H9 (cell line): ENCODE results near the gene C2orf49. TPM values are rescaled to one million over a fixed set of nuclear protein-coding genes. Genes with fewer than 3 reads are reported as not detected.

Experiments
- DNase-seq: peaks from one replicate; pipeline ENCODE4 v3.0.0-alpha.2; 2017
- H2AFZ ChIP-seq: one replicate; pipeline ENCODE4 v1.6.1; 2013; ENCODE audit warnings: mild to moderate bottlenecking, low read length, control low read depth, moderate library complexity
- H2AK5ac ChIP-seq: 2 replicates; pipeline ENCODE4 v1.6.1; 2013; ENCODE audit warnings: low read length, control low read depth, mixed read lengths; ENCODE audit not compliant: insufficient read length
- H2BK120ac ChIP-seq: one replicate; pipeline ENCODE4 v1.6.1; 2013; ENCODE audit warnings: low read depth, mild to moderate bottlenecking, low read length, control low read depth, inconsistent platforms; ENCODE audit not compliant: poor library complexity, severe bottlenecking
- H2BK12ac ChIP-seq: 2 replicates; pipeline ENCODE4 v1.6.1; 2013; ENCODE audit warnings: low read length, control low read depth, mixed read lengths, low read depth; ENCODE audit not compliant: insufficient read length
- H2BK15ac ChIP-seq: 2 replicates; pipeline ENCODE4 v1.6.1; 2013; ENCODE audit warnings: low read depth, low read length, control low read depth
- H2BK20ac ChIP-seq: one replicate; pipeline ENCODE4 v1.6.1; 2013; ENCODE audit warnings: low read depth, mild to moderate bottlenecking, low read length, control low read depth, inconsistent platforms; ENCODE audit not compliant: poor library complexity, severe bottlenecking
- H2BK5ac ChIP-seq: 2 replicates; pipeline ENCODE4 v1.6.1; 2013; ENCODE audit warnings: low read length, control low read depth, mixed read lengths; ENCODE audit not compliant: insufficient read length
- H3K14ac ChIP-seq: 2 replicates; pipeline ENCODE4 v1.6.1; 2013; ENCODE audit warnings: low read length, control low read depth; ENCODE audit not compliant: insufficient read depth
- H3K18ac ChIP-seq: 2 replicates; pipeline ENCODE4 v1.6.1; 2013; ENCODE audit warnings: low read depth, mild to moderate bottlenecking, mixed read lengths, low read length, control low read depth; ENCODE audit not compliant: insufficient read length
- H3K23ac ChIP-seq: 2 replicates; pipeline ENCODE4 v1.6.1; 2013; ENCODE audit warnings: low read length, control low read depth, mixed read lengths, low read depth; ENCODE audit not compliant: insufficient read length
- H3K23me2 ChIP-seq: 2 replicates; pipeline ENCODE4 v1.6.1; 2013; ENCODE audit warnings: low read depth, mild to moderate bottlenecking, mixed read lengths, low read length, control low read depth; ENCODE audit not compliant: insufficient read length, poor library complexity, severe bottlenecking
- H3K27ac ChIP-seq: 2 replicates; pipeline ENCODE4 v1.5.1; 2013; ENCODE audit warnings: low read length, control low read depth, mixed read lengths, low read depth; ENCODE audit not compliant: insufficient read length
- H3K27me3 ChIP-seq: 2 replicates; pipeline ENCODE4 v1.6.1; 2013; ENCODE audit warnings: low read length, control low read depth, inconsistent platforms; ENCODE audit not compliant: insufficient read depth
- H3K4ac ChIP-seq: 2 replicates; pipeline ENCODE4 v1.6.1; 2013; ENCODE audit warnings: low read depth, mild to moderate bottlenecking, control low read depth, inconsistent platforms, low read length, moderate library complexity
- H3K4me1 ChIP-seq: 2 replicates; pipeline ENCODE4 v1.6.1; 2013; ENCODE audit warnings: low read length, control low read depth, inconsistent platforms; ENCODE audit not compliant: insufficient read depth
- H3K4me2 ChIP-seq: 2 replicates; pipeline ENCODE4 v1.6.1; 2013; ENCODE audit warnings: low read length, control low read depth, mixed read lengths; ENCODE audit not compliant: insufficient read length, insufficient read depth
- H3K56ac ChIP-seq: 2 replicates; pipeline ENCODE4 v1.6.1; 2013; ENCODE audit warnings: low read depth, mild to moderate bottlenecking, mixed read lengths, low read length, control low read depth; ENCODE audit not compliant: insufficient read length
- H3K79me1 ChIP-seq: 2 replicates; pipeline ENCODE4 v1.6.1; 2013; ENCODE audit warnings: low read depth, mild to moderate bottlenecking, moderate library complexity, low read length, control low read depth, inconsistent platforms; ENCODE audit not compliant: insufficient read depth, poor library complexity, severe bottlenecking
- H3K79me2 ChIP-seq: 2 replicates; pipeline ENCODE4 v1.6.1; 2013; ENCODE audit warnings: low read length, control low read depth, inconsistent platforms; ENCODE audit not compliant: insufficient read depth
- H3K9ac ChIP-seq: 2 replicates; pipeline ENCODE4 v1.6.1; 2013; ENCODE audit warnings: low read length, control low read depth, mixed read lengths; ENCODE audit not compliant: insufficient read length; ENCODE audit errors: extremely low read depth
- H3K9me3 ChIP-seq: one replicate; pipeline ENCODE4 v1.6.1; 2013; ENCODE audit warnings: low read depth, low read length, inconsistent platforms; ENCODE audit not compliant: control insufficient read depth
- H3T11ph ChIP-seq: one replicate; pipeline ENCODE4 v1.6.1; 2013; ENCODE audit warnings: mild to moderate bottlenecking, low read length, control low read depth, inconsistent platforms
- H4K20me1 ChIP-seq: one replicate; pipeline ENCODE4 v1.6.1; 2013; ENCODE audit not compliant: control insufficient read depth, insufficient read length, insufficient read depth
- H4K5ac ChIP-seq: 2 replicates; pipeline ENCODE4 v1.6.1; 2013; ENCODE audit warnings: low read depth, mild to moderate bottlenecking, mixed read lengths, low read length, control low read depth; ENCODE audit not compliant: insufficient read length
- H4K8ac ChIP-seq: replicated peaks from 2 replicates; pipeline ENCODE4 v1.6.1; 2013; ENCODE audit warnings: low read length, control low read depth, mixed read lengths, low read depth; ENCODE audit not compliant: insufficient read length
- H4K91ac ChIP-seq: 2 replicates; pipeline ENCODE4 v1.6.1; 2013; ENCODE audit warnings: low read depth, mild to moderate bottlenecking, moderate library complexity, mixed read lengths, low read length, control low read depth; ENCODE audit not compliant: insufficient read length
- H3K27ac Mint-ChIP-seq, 3 experiments: 2 replicates in 2 of 3; 3 replicates in 1 of 3; pipeline ENCODE4 v1.8.0; 2020 to 2021; ENCODE audit warnings: mixed read lengths in 3 of 3, mild to moderate bottlenecking in 1 of 3, moderate library complexity in 1 of 3
- H3K27me3 Mint-ChIP-seq: 2 replicates; pipeline ENCODE4 v1.8.0; 2021; ENCODE audit warnings: low read depth, mild to moderate bottlenecking, moderate library complexity, mixed read lengths
- H3K36me3 Mint-ChIP-seq, 3 experiments: 2 replicates in 2 of 3; 3 replicates in 1 of 3; pipeline ENCODE4 v1.8.0; 2020 to 2021; ENCODE audit warnings: low read depth in 3 of 3, mixed read lengths in 3 of 3; ENCODE audit not compliant: insufficient read depth in 1 of 3
- H3K4me1 Mint-ChIP-seq, 2 experiments: 2 replicates each; pipeline ENCODE4 v1.8.0; 2020; ENCODE audit warnings: mixed read lengths in 2 of 2
- H3K4me3 Mint-ChIP-seq, 2 experiments: 2 replicates in 1 of 2; 3 replicates in 1 of 2; pipeline ENCODE4 v1.8.0; 2020 to 2021; ENCODE audit warnings: mild to moderate bottlenecking in 2 of 2, mixed read lengths in 2 of 2, moderate library complexity in 1 of 2
- H3K9me3 Mint-ChIP-seq, 2 experiments: 2 replicates in 1 of 2; 3 replicates in 1 of 2; pipeline ENCODE4 v1.8.0; 2020; ENCODE audit warnings: mild to moderate bottlenecking in 2 of 2, mixed read lengths in 2 of 2, moderate library complexity in 1 of 2
- whole genome bisulfite sequencing: extraction: QIAGEN DNeasy Blood & Tissue Kit; methylation state at CpG from one replicate; pipeline ENCODE4 v1.1.7; 2013; ENCODE audit warnings: missing lambda C conversion rate, low lambda C conversion rate, mixed read lengths; ENCODE audit not compliant: insufficient read length; ENCODE audit errors: extremely low coverage; 5-methylcytosine and 5-hydroxymethylcytosine counted together
- total RNA-seq: library from RNA; stranded (reverse); gene quantifications from 2 replicates; pipeline ENCODE4 v1.2.1, GENCODE V29; 2021
- TF ChIP-seq, protein P1 (sequence below): fragments of 200-600 bp; sonication (generic); conservative IDR thresholded peaks from 3 replicates; pipeline ENCODE4 v1.8.0; 2021; ENCODE audit warnings: antibody characterized with exemption, mild to moderate bottlenecking

The C2orf49 gene
- total RNA-seq, 1 experiment from 2014 or later, result 18.8 TPM

- no peak overlapping the region for H3K27ac ChIP-seq
- H3K79me1 ChIP-seq, result no peaks in the 10 kb centered on the region
Measured at GRCh38 chr2:105382177-105382576, 44.8 kb downstream of the C2orf49 start.

More at GRCh38 chr2:105382177-105382576, 44.8 kb downstream of the C2orf49 start:
- H2BK120ac ChIP-seq, result no peak overlapping the region
- no peak overlapping the region for H3K9ac ChIP-seq
- H3T11ph ChIP-seq, result no peak overlapping the region
- no peak overlapping the region for H3K18ac ChIP-seq
- no peaks in the 10 kb centered on the region for H3K23me2 ChIP-seq
- H4K20me1 ChIP-seq, result no peaks in the 10 kb centered on the region
- H4K91ac ChIP-seq, result no peak overlapping the region
- no peak overlapping the region for H3K14ac ChIP-seq
- H3K4ac ChIP-seq, result no peak overlapping the region
- H4K8ac ChIP-seq, result no peak overlapping the region
- H4K5ac ChIP-seq, result no peak overlapping the region
- H3K4me1 Mint-ChIP-seq, result no peaks in the 10 kb centered on the region
- no peaks in the 10 kb centered on the region; the same call in none of the 2 replicates for H3K27me3 Mint-ChIP-seq
- no peak overlapping the region for H2BK15ac ChIP-seq
- DNase-seq, result no peak
- H3K56ac ChIP-seq, result no peak overlapping the region
- no peak overlapping the region for H2BK5ac ChIP-seq
- no peaks in the 10 kb centered on the region for H3K9me3 Mint-ChIP-seq
- no peak overlapping the region for H2BK20ac ChIP-seq
- H3K4me3 Mint-ChIP-seq, result no peak overlapping the region
- no CpG with 5 or more reads among the region's 5 CpGs for WGBS
- TF ChIP-seq, protein P1, sequence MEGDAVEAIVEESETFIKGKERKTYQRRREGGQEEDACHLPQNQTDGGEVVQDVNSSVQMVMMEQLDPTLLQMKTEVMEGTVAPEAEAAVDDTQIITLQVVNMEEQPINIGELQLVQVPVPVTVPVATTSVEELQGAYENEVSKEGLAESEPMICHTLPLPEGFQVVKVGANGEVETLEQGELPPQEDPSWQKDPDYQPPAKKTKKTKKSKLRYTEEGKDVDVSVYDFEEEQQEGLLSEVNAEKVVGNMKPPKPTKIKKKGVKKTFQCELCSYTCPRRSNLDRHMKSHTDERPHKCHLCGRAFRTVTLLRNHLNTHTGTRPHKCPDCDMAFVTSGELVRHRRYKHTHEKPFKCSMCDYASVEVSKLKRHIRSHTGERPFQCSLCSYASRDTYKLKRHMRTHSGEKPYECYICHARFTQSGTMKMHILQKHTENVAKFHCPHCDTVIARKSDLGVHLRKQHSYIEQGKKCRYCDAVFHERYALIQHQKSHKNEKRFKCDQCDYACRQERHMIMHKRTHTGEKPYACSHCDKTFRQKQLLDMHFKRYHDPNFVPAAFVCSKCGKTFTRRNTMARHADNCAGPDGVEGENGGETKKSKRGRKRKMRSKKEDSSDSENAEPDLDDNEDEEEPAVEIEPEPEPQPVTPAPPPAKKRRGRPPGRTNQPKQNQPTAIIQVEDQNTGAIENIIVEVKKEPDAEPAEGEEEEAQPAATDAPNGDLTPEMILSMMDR, result no peak
- no peak overlapping the region for H2BK12ac ChIP-seq
- H3K4me1 ChIP-seq, result no peaks in the 10 kb centered on the region
- no peak overlapping the region for H3K23ac ChIP-seq
- no peaks in the 10 kb centered on the region for H3K9me3 ChIP-seq
- peaks cover 7 to 50% (median 42%) of the 10 kb centered on the region in 3 experiments for H3K36me3 Mint-ChIP-seq
- H3K4me2 ChIP-seq, result no peak overlapping the region
- H3K27ac Mint-ChIP-seq, result no peak overlapping the region
- no peak overlapping the region for H2AFZ ChIP-seq
- H3K79me2 ChIP-seq, result no peaks in the 10 kb centered on the region
- H3K27me3 ChIP-seq, result no peaks in the 10 kb centered on the region
- no peak overlapping the region for H2AK5ac ChIP-seq
